HG03575 (cell line): Measurements from ENCODE around the gene ACAP1.
"Not testable (repeated sequence)": the region's sequence is repeated elsewhere in the genome, so short reads cannot be mapped to it uniquely, and the experiment has no call there.

Experiments
- ATAC-seq: cut with Tn5 transposase; IDR thresholded peaks from one replicate; pipeline ENCODE4 v1.9.1; 2021; ENCODE audit not compliant: unreplicated experiment, insufficient number of reproducible peaks, low FRiP score; ENCODE audit errors: extremely low read depth

The ACAP1 gene

DNA sequence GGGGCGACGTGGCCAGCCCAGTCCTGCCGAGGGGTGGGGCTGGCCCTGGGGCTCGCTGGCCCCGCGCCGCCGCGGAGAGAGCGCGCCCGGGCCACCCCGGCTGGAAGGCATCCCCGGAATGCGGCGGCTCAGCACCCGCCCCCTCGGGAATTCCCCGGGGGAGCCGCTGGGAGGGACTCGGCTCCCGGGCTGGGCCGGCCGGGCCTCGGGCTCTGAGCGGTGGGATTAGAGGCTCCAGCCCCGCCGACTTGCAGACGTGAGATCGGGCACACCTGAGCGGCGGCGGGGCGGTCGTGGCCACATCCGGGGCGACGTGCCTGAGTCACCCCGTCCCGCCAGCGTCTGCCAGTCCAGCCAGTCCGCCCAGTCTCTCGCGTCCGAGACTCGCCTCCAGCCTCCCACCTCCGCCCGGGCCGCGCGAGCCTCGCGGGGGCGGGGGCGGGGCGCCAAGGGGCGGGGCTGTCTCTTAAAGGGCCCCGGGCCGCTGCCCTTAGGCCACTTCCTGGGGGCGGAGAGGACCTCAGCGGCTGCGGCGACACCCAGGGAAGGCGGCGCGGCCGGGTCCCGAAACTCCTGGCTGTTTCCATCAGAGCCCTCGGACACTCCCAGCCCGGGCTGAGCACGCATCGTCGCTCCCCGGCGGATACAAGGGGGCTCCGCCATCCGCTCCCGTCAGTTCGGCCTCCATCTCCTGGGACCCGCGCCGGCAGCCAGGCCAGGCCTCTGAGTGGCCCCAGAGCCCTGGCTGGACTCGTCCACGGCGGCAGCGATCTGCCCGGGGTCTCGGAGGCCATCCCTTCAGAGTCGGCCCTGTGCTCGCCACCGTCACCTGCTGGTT lies 15.6 kb downstream of the ACAP1 start, which contains the start of gene KCTD11:
Gene KCTD11, plus strand, starts transcription at position 498 of the 838 bp plus-strand sequence.
- ATAC-seq = no peak

DNA sequence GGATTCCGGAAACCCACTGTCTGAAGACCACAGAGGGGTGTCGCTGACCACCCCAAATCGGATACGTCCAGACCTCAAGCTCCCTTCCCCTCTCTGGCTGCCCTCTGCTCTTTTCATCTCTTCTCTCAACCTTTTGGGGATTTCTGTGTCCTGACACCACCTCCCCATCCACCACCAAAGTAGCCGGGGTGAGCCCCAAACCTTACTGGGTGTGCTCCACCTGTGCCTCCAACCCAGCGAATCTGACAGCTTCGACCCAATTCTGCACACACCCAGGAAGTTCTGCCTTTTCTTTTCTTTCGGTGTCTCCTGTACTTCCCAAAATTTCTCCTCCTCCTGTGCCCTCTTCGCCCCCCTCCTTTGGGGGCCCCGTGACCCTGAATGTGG lies 16.2 kb downstream of the ACAP1 start:
- no peak for ATAC-seq

GRCh38 chr17:7352910-7353635 lies 16.7 kb downstream of the ACAP1 start:
- no peak for ATAC-seq

DNA sequence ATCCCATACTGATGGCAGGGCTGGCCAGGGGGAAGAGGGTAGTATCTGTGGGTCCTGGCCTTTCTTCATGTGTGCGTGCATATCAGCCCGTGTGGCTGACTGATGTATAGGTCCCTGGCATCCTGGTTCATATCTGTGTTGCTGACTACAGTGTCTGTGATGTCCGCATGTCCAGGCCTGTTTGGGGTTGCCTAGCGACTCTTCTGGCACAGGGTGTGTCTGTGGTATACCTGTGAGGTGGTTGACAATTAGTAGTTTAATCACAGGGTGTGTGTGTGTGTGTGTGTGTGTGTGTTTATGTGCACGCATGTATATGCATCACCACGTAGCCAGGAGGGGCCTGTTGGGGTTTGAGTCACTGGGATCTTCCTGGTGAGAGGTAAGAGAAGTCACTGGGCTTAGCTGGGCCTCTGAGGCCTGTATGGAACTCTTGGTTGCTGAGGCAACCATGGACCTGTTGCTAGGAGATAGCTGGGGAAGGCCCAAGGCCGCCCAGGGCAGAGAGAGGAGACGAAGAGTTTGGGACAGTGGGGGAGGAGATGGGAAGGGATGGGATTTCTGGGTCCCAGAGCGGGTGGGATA lies 18.0 kb downstream of the ACAP1 start:
- ATAC-seq = no peak

DNA sequence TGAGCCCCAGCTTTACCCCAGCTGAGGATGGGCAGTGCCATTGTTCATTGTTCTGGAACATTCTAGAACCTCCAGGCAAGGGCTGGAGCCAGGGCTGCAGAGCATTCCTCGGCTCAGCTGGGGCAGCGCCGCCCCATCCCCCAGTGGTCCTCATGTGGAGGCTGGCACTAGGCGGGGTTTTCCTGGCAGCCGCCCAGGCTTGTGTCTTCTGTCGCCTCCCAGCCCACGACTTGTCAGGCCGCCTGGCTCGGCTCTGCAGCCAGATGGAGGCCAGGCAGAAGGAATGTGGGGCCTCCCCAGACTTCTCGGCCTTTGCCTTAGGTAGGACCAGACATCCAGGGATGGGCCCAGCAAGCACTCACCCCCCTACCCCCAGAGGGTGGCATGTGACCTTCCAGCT lies 18.7 kb downstream of the ACAP1 start, which contains the start of gene TMEM95:
Gene TMEM95, plus strand, starts transcription at position 104 of the 400 bp plus-strand sequence. Its CDS starts 49 bp downstream, at position 153.
- ATAC-seq = no peak

- ATAC-seq = no peak
Observed at GRCh38 chr17:7355573-7355972, 19.2 kb downstream of the ACAP1 start.

DNA sequence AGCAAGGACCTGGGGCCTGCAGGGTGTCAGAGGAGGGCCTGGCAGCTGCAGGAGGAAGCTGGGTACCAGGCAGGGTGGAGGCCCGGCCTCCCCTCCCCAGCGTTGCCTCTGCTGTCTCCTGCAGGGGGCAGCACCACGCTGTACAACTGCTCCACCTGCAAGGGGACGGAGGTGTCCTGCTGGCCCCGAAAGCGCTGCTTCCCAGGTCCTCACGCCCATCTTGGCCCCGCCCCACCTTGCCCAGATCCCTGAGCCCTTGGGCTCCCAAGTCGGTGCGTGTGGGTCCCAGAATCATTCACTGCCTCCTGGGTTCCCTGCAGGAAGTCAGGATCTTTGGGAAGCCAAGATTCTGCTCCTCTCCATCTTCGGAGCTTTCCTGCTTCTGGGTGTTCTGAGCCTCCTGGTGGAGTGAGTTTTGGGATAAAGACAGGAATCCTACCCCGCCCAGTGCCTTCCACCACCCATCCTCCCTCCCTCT lies 19.8 kb downstream of the ACAP1 start:
- ATAC-seq = no peak

GRCh38 chr17:7356756-7357155 lies 20.4 kb downstream of the ACAP1 start:
- ATAC-seq = no peak

DNA sequence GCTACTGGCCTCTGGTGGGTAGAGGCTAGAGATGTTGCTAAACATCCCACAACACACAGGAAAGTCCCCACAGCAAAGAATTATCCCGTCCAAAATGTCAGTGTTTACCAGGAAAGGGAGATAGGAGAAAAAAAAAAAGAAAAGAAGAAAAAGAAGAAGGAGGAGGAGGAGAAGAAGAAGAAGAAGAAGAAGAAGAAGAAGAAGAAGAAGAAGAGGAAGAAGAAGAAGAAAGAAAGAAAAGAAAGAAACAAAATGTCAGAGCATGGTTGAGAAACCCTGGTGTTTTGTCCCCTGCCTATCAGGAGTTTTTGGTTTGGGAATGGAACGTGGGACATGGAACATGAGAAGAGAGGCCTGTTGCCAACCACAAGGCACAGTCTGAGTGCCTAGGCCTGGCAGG lies 21.1 kb downstream of the ACAP1 start:
- ATAC-seq = no peak

DNA sequence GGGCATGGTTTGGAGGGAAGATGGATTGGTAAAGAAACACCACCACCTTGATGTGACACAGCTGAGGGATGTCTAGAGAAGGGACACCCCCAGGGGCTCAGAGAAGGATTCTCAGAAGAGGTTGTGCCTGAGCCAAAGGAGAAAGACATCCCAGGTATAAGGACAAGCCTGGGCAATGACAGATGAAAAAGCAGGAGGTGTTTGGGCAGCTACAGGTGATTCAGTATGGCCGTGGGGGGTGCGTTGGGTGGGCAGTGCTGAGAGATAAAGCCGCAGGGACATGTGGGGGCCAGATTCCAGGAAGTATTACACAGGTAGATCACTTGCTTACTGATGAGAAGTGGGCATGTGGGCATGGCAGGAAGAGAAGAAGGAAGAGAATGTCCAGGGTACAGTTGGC lies 25.6 kb downstream of the ACAP1 start:
- ATAC-seq = no peak

DNA sequence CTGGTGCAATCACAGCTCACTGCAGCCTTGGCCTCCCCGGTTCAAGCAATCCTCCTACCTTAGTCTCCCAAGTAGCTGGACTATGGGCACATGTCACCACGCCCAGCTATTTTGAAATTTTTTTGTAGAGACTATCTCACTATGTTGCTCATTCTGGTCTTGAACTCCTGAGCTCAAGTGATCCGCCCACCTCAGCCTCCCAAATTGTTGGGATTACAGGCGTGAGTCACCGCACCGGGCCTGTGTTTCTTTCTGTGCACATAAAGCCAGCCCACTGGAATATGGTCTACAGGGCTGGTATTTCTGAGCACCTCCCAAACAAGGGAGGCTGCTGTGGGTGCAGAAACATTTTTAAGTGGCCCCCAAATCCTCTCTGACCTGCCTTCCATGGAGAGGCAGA lies 27.0 kb downstream of the ACAP1 start:
- ATAC-seq = no peak

- ATAC-seq = not testable (repeated sequence)
Observed at GRCh38 chr17:7365963-7366362, 29.6 kb downstream of the ACAP1 start.

DNA sequence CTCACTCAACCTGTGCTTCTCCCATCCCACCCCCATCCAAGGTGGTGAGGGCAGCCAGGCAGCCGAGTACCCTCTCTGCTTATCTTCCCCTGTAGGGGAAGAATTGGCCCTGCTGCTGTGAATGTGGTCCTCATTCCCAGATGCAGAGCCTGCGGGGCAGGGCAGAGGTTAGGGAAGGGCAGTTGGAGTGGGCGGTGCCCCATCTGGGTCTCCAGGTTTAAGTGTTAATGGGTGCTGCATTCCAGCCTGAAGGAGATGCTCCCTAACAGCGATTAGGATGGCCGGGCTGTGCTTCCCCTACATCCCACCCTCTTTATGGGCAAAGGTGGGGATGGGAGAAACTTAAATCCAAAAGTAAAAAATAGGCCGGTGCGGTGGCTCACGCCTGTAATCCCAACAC lies 30.8 kb downstream of the ACAP1 start:
- no peak for ATAC-seq

DNA sequence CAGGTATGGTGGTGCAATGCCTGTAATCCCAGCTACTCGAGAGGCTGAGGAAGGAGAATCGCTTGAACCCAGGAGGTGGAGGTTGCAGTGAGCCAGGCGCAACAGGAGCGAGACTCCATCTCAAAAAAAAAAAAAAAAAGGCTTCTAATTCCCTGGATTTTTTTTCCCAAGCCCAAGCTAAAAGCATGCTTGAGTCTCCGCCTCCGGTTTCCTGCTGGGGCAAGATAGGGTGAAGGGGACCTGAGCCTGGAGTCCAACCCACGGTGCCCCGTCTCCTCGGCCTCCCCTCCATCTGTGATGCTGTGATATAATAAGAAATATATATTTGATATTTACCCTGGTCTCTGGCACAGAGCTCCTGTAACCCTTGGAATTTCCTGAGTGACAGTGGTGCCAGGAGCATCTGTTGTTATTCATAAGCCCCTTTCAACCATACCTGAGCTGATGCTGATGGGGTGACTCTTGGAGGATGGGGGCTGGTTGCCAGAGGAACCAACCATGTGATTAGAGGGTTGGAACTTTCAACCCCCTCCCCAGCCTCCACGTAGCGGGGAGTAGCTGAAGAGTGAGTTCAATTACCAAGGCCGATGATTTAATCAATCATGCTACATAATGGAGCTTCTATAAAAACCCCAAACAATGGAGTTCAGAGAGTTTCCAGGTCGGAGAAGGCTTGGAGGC lies 31.7 kb downstream of the ACAP1 start:
- no peak for ATAC-seq

DNA sequence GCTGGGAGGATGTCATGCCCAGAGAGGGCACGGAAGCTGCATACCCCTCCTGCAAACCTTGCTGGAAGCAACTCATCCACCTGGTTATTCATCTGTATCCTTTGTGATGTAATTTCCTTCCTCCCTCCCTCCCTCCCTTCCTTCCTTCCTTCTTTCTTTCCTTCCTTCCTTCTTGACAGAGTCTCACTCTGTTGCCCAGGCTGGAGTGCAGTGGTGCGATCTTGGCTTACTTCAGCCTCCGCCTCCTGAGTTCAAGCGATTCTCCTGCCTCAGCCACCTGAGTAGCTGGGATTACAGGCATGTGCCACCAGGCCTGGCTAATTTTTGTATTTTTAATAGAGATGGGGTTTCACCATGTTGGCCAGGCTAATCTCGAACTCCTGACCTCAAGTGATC lies 32.3 kb downstream of the ACAP1 start:
- ATAC-seq = not testable (repeated sequence)

DNA sequence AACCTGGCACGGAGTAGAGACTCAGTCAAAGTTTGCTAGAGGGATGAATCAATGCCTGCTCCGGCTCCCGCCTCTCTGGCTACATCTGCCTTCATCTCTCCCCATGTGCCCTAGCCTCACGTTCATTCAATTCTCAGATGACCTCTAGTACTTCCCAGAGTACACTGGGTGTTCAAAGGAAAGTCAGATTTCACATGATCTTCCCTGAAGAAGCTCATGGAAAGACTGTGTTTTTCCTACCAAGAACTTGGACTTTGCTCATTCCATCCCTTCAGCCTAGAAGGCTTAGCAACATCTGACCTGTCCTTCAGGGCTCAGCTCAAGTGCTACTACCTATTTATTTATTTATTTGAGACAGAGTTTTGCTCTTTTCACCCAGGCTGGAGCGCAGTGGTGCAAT lies 33.5 kb downstream of the ACAP1 start:
- ATAC-seq = no peak

DNA sequence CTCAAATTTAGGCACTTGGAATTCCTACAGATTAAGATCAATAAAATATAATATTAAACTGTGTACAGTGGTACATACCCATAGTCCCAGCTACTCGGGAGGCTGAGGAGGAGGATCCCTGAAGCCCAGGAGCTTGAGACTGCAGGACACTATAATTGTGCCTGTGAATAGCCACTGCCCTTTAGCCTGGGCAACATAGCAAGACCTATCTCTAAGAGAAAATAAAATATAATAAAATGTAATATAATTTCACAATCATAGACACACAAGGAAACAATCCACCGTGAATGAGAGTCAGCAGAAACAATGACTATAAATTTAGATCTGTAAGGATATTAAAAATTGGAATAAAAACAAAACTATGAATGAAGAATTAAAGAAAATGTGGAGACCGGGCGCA lies 34.5 kb downstream of the ACAP1 start:
- no peak for ATAC-seq

DNA sequence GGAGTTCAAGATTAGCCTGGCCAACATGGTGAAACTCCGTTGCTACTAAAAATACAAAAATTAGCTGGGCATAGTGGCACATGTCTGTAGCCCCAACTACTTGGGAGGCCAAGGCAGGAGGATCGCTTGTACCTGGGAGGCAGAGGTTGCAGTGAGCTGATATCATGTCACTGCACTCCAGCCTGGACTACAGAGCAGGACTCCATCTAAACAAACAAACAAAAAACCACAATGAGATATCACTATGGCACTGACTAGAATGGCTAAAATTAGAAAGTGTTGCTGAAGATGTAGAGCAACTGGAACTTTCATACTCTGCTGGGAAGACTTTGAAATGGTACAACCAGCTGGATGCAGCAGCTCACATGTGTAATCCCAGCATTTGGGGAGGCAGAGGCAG lies 38.0 kb downstream of the ACAP1 start:
- no peak for ATAC-seq

DNA sequence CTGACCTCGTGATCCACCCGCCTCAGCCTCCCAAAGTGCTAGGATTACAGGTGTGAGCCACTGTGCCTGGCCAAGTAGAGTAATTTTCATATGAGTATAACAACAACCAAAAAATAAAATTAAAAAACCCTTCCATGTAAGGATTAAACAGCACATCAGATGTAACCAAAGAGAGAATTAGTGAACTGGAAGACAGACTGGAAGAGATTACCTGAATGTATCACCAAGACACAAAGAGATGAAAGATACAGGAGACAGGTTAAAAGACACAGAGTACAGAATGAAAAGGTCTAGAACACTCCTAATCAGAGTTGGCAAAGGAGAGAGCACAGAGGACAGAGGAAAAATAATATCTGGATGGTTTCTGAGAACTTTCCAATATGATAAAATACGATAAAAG lies 42.8 kb downstream of the ACAP1 start:
- no peak for ATAC-seq
